Endothelial cell of umbilical vein (primary cell): ENCODE data around the gene CELA3A. TPM values are rescaled to one million over a fixed set of nuclear protein-coding genes. Genes with fewer than 3 reads are reported as not detected.

Experiments used
- BruUV-seq: library from RNA; stranded (reverse); fragments of 400-500 nt; replicated peaks from 2 replicates; lab custom pipeline; 2021; lab: Mats Ljungman, UMichigan
- CTCF ChIA-PET: fragments of 300-600, 350-600 bp; sonication (Branson Sonifier 250); formaldehyde crosslinking; loops from one replicate; lab custom pipeline; 2021; ENCODE audit warnings: antibody characterized with exemption, inconsistent platforms; lab: Charles Lee
- POLR2A ChIA-PET: fragments of 300-600, 350-600 bp; sonication (Branson Sonifier 250); formaldehyde crosslinking; loops from one replicate; lab custom pipeline; 2021; ENCODE audit warnings: antibody characterized with exemption, inconsistent platforms; lab: Charles Lee
- DNase-seq: peaks from one replicate; pipeline ENCODE4 v3.0.0-alpha.2; 2011; ENCODE audit warnings: low read depth, low spot score
- FAIRE-seq: peaks from 2 replicates; lab custom pipeline; 2011; peaks lifted over from hg19 to GRCh38; lab: Jason Lieb, UNC
- H2AFZ ChIP-seq: 2 replicates; pipeline ENCODE4 v1.6.0; 2012; ENCODE audit warnings: low read depth, low read length, control low read depth, inconsistent platforms
- H3K27ac ChIP-seq: 2 replicates; pipeline ENCODE4 v1.5.1; 2011; ENCODE audit warnings: low read depth, mild to moderate bottlenecking, control low read depth, low read length, moderate library complexity; ENCODE audit not compliant: insufficient read depth
- H3K27me3 ChIP-seq, 2 experiments: 2 replicates each; pipeline versions ENCODE4 v1.6.0 to v1.6.1; 2011; ENCODE audit warnings: low read length in 2 of 2, mixed read lengths in 1 of 2; ENCODE audit not compliant: control insufficient read depth in 2 of 2, insufficient read depth in 2 of 2
- H3K36me3 ChIP-seq, 2 experiments: 2 replicates in 1 of 2; 3 replicates in 1 of 2; pipeline ENCODE4 v1.5.1; 2011; ENCODE audit warnings: low read length in 2 of 2, mild to moderate bottlenecking in 1 of 2, moderate library complexity in 1 of 2; ENCODE audit not compliant: control insufficient read depth in 2 of 2, insufficient read depth in 2 of 2; ENCODE audit errors: extremely low read depth in 1 of 2
- H3K4me1 ChIP-seq: 3 replicates; pipeline ENCODE4 v1.5.1; 2011; ENCODE audit warnings: mild to moderate bottlenecking, low read length; ENCODE audit not compliant: control insufficient read depth, insufficient read depth; ENCODE audit errors: extremely low read depth
- H3K4me2 ChIP-seq: 2 replicates; pipeline ENCODE4 v1.6.1; 2011; ENCODE audit warnings: low read length, control low read depth, mixed read lengths; ENCODE audit not compliant: insufficient read depth
- H3K4me3 ChIP-seq, 3 experiments: fragments of 200-600 bp in 1 of 3; sonication (generic), shearing (Covaris generic) in 1 of 3; replicated peaks in 1 of 3; 2 replicates each; pipeline ENCODE4 v1.5.1; 2011 to 2016; ENCODE audit warnings: control low read depth in 3 of 3, low read length in 3 of 3, mild to moderate bottlenecking in 2 of 3, inconsistent platforms in 1 of 3, low read depth in 1 of 3, moderate library complexity in 1 of 3; ENCODE audit not compliant: insufficient read depth in 1 of 3
- H3K79me2 ChIP-seq: 2 replicates; pipeline ENCODE4 v1.6.0; 2012; ENCODE audit warnings: low read length, inconsistent platforms; ENCODE audit not compliant: control insufficient read depth, insufficient read depth
- H3K9ac ChIP-seq: replicated peaks from 2 replicates; pipeline ENCODE3; 2011; ENCODE audit warnings: low read length, control low read depth; ENCODE audit not compliant: insufficient read depth; ENCODE audit errors: extremely low read depth
- H3K9me1 ChIP-seq: replicated peaks from 3 replicates; pipeline ENCODE4 v1.6.0; 2011; ENCODE audit warnings: mild to moderate bottlenecking, low read length; ENCODE audit not compliant: control insufficient read depth, insufficient read depth; ENCODE audit errors: extremely low read depth
- H3K9me3 ChIP-seq: replicated peaks from 2 replicates; pipeline ENCODE4 v1.5.1; 2012; ENCODE audit warnings: low read length, inconsistent platforms; ENCODE audit not compliant: control insufficient read depth, insufficient read depth
- H4K20me1 ChIP-seq: replicated peaks from 2 replicates; pipeline ENCODE3; 2011; ENCODE audit warnings: mild to moderate bottlenecking, low read length; ENCODE audit not compliant: control insufficient read depth, insufficient read depth; ENCODE audit errors: extremely low read depth
- FOS ChIP-seq: IDR thresholded peaks from 2 replicates; pipeline ENCODE4 v1.6.1; 2011; ENCODE audit warnings: mild to moderate bottlenecking, low read length, moderate library complexity, borderline replicate concordance; ENCODE audit not compliant: insufficient read depth
- JUN ChIP-seq: IDR thresholded peaks from 2 replicates; pipeline ENCODE4 v1.6.1; 2011; ENCODE audit warnings: borderline replicate concordance, low read depth; ENCODE audit not compliant: insufficient read length, insufficient read depth
- MYC ChIP-seq: IDR thresholded peaks from one replicate; pipeline ENCODE4 v1.6.1; 2011; ENCODE audit warnings: mild to moderate bottlenecking, low read depth, low read length
- POLR2A ChIP-seq: IDR thresholded peaks from 2 replicates; pipeline ENCODE4 v1.6.1; 2012; ENCODE audit warnings: low read depth, mild to moderate bottlenecking, control low read depth, low read length
- POLR2AphosphoS5 ChIP-seq: IDR thresholded peaks from 2 replicates; pipeline ENCODE4 v1.6.1; 2012; ENCODE audit warnings: low read depth, mild to moderate bottlenecking, control low read depth, low read length, moderate library complexity; ENCODE audit not compliant: insufficient read depth
- dilution Hi-C: fragments of 300-500 bp; cut with MboI; formaldehyde crosslinking; loops from one replicate; pipeline ENCODE4 v1.15.0; 2019; ENCODE audit warnings: low sequenced_read_pairs; ENCODE audit not compliant: extremely low pct_ligation_motif_present
- intact Hi-C: fragments of 100-400 bp; cut with micrococcal nuclease; formaldehyde crosslinking; loops from one replicate; pipeline ENCODE4 v1.10.0; 2022
- polyA plus RNA-seq, 4 experiments: library from polyadenylated mRNA; depleted of rRNA in 3 of 4; stranded (reverse) in 3 of 4; unstranded in 1 of 4; fragments of >200 nt; gene quantifications; 2 replicates each; pipeline versions ENCODE4 v1.2.1 to v1.2.3, GENCODE V29; 2011 to 2012; ENCODE audit warnings: missing spikeins in 1 of 4
- total RNA-seq: library from RNA; stranded (reverse); gene quantifications from 2 replicates; pipeline ENCODE4 v1.2.3, GENCODE V29; 2021
- TF ChIP-seq, protein P1 (sequence below): IDR thresholded peaks from 2 replicates; pipeline ENCODE4 v1.6.1; 2011; ENCODE audit not compliant: insufficient read depth, insufficient read length
- TF ChIP-seq, protein P2 (sequence below), 2 donors: IDR thresholded peaks; 1 replicate in 1 of 2; 2 replicates in 1 of 2; pipeline ENCODE4 v1.5.1; 2011; ENCODE audit warnings: low read length in 2 of 2, mild to moderate bottlenecking in 2 of 2, moderate library complexity in 2 of 2, control low read depth in 1 of 2, inconsistent platforms in 1 of 2, low read depth in 1 of 2; ENCODE audit not compliant: insufficient read depth in 1 of 2; ENCODE audit errors: extremely low read depth in 1 of 2

The CELA3A gene
- total and polyA plus RNA-seq, 2 donors (not counting 3 experiments of a cell fraction or from before 2014, with no cell fraction given) = not detected

DNA sequence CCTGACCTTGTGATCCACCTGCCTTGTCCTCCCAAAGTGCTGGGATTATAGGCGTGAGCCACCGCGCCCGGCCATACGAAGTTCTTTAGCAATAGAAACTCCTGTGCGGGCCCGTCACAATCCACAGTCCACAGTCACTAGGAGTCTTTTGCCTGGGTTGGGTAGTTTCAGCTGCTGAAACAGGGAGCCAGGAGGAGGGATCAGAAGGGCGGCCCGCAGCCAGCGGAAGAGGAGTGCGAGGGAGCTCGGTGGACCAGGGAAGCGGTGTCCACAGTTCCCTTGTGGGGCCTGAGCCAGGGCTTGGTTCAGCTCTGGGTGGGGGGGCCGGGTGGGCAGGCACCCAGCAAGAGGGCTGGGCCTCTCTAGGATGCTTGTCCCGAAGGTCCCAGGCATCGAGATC, 46.4 kb upstream of the CELA3A start:
- no peaks in the 10 kb centered on the region for H3K79me2 ChIP-seq
- H3K27ac ChIP-seq = no peak overlapping the region
- dilution Hi-C loops (no loop called here), intact Hi-C loops (no loop called here)
- H3K36me3 ChIP-seq = no peaks in the 10 kb centered on the region
- no peaks in the 10 kb centered on the region for H3K9me3 ChIP-seq
- H3K4me3 ChIP-seq = no peak overlapping the region
- H3K27me3 ChIP-seq = no peaks in the 10 kb centered on the region
- H4K20me1 ChIP-seq = no peaks in the 10 kb centered on the region
- no peaks in the 10 kb centered on the region for H3K9me1 ChIP-seq
- CTCF ChIA-PET = interaction anchor here (2.8 to 11.3 kb wide), 3 partner anchors 11 to 22 kb away, joined by 20 to 95 read pairs (median 29); partner anchors contain the start of gene HSPG2
- POLR2A ChIA-PET = interaction anchor here (0.5 to 0.7 kb wide), 3 partner anchors 12 to 630 kb away, joined by 4 to 5 read pairs (median 4); no protein-coding TSS in a partner anchor
- H3K4me2 ChIP-seq = no peak overlapping the region
- no peak for TF ChIP-seq JUN
- no peak for TF ChIP-seq POLR2AphosphoS5
- no peak for TF ChIP-seq MYC
- TF ChIP-seq, protein P1, sequence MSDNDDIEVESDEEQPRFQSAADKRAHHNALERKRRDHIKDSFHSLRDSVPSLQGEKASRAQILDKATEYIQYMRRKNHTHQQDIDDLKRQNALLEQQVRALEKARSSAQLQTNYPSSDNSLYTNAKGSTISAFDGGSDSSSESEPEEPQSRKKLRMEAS = no peak
- no peak for TF ChIP-seq FOS
- TF ChIP-seq, protein P2, sequence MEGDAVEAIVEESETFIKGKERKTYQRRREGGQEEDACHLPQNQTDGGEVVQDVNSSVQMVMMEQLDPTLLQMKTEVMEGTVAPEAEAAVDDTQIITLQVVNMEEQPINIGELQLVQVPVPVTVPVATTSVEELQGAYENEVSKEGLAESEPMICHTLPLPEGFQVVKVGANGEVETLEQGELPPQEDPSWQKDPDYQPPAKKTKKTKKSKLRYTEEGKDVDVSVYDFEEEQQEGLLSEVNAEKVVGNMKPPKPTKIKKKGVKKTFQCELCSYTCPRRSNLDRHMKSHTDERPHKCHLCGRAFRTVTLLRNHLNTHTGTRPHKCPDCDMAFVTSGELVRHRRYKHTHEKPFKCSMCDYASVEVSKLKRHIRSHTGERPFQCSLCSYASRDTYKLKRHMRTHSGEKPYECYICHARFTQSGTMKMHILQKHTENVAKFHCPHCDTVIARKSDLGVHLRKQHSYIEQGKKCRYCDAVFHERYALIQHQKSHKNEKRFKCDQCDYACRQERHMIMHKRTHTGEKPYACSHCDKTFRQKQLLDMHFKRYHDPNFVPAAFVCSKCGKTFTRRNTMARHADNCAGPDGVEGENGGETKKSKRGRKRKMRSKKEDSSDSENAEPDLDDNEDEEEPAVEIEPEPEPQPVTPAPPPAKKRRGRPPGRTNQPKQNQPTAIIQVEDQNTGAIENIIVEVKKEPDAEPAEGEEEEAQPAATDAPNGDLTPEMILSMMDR (IDR thresholded peaks at IDR 0.05; ENCODE audit: extremely low read depth in 1 of 2, insufficient read depth in 1 of 2, low read depth in 1 of 2, low read length in 2 of 2) = no peak
- TF ChIP-seq POLR2A = no peak
- peaks cover 35% of the 10 kb centered on the region for H3K4me1 ChIP-seq
- DNase-seq (no peak), FAIRE-seq (no peak)
- BruUV-seq = no TSS peak
- H3K9ac ChIP-seq = no peak overlapping the region
- no peak overlapping the region for H2AFZ ChIP-seq
